T-cell (primary cell): ENCODE data around the gene SYDE1. TPM values are rescaled to one million over a fixed set of nuclear protein-coding genes. Genes with fewer than 3 reads are reported as not detected.

Experiments used
- ATAC-seq, 4 experiments: fragments of 200-7000 bp in 3 of 4; fragments of 150-1000 bp in 1 of 4; cut with Tn5 transposase; replicated peaks in 1 of 4; 1 replicate in 3 of 4; 2 replicates in 1 of 4; pipeline ENCODE4 v1.10.0; 2021; ENCODE audit warnings: moderate library complexity in 3 of 4, mild to moderate bottlenecking in 2 of 4, moderate number of reproducible peaks in 1 of 4
- CTCF ChIA-PET, 2 donors: fragments of 300-600 bp; sonication (Branson Sonifier 250); formaldehyde crosslinking; loops; one replicate each; lab custom pipeline; 2022; ENCODE audit warnings: antibody characterized with exemption in 2 of 2; lab: Charles Lee
- POLR2A ChIA-PET, 2 donors: fragments of 300-600 bp; sonication (Branson Sonifier 250); formaldehyde crosslinking; loops; one replicate each; lab custom pipeline; 2022; ENCODE audit warnings: antibody characterized with exemption in 2 of 2; lab: Charles Lee
- DNase-seq, 35 experiments: peaks; one replicate each; pipeline versions ENCODE4 v3.0.0 to v3.0.0-alpha.2; 2013 to 2023
- H3K27ac ChIP-seq: one replicate; pipeline ENCODE4 v1.5.1; 2013; ENCODE audit warnings: low read length
- H3K27me3 ChIP-seq, 2 experiments: replicated peaks in 1 of 2; 1 replicate in 1 of 2; 2 replicates in 1 of 2; pipeline versions ENCODE4 v1.6.1 to v1.7.0; 2013; ENCODE audit warnings: low read length in 1 of 2, mixed read lengths in 1 of 2; ENCODE audit not compliant: control insufficient read depth in 2 of 2, insufficient read depth in 2 of 2; ENCODE audit errors: extremely low read depth in 1 of 2
- H3K36me3 ChIP-seq, 2 donors: 1 replicate in 1 of 2; 2 replicates in 1 of 2; pipeline versions ENCODE4 v1.6.1 to v1.7.0; 2013; ENCODE audit warnings: low read length in 1 of 2; ENCODE audit not compliant: control insufficient read depth in 2 of 2, insufficient read depth in 1 of 2; ENCODE audit errors: extremely low read depth in 1 of 2
- H3K4me1 ChIP-seq, 2 experiments: 1 replicate in 1 of 2; 2 replicates in 1 of 2; pipeline versions ENCODE4 v1.6.1 to v1.7.0; 2013; ENCODE audit warnings: low read length in 2 of 2, mixed read lengths in 1 of 2; ENCODE audit not compliant: insufficient read depth in 2 of 2, control insufficient read depth in 1 of 2; ENCODE audit errors: extremely low read depth in 1 of 2
- H3K4me3 ChIP-seq, 2 donors: 1 replicate in 1 of 2; 2 replicates in 1 of 2; pipeline versions ENCODE4 v1.5.1 to v1.7.0; 2013; ENCODE audit warnings: mild to moderate bottlenecking in 2 of 2, low read length in 1 of 2, moderate library complexity in 1 of 2; ENCODE audit not compliant: control insufficient read depth in 1 of 2; ENCODE audit errors: extremely low read depth in 1 of 2
- H3K9me3 ChIP-seq: 2 replicates; pipeline ENCODE4 v1.7.0; 2013
- H3K27ac Mint-ChIP-seq, 2 donors: one replicate each; pipeline ENCODE4 v1.8.0; 2020 to 2021; ENCODE audit warnings: mild to moderate bottlenecking in 2 of 2, mixed read lengths in 2 of 2
- H3K27me3 Mint-ChIP-seq, 2 donors: one replicate each; pipeline ENCODE4 v1.8.0; 2021 to 2022; ENCODE audit warnings: mixed read lengths in 2 of 2
- H3K36me3 Mint-ChIP-seq: one replicate; pipeline ENCODE4 v1.8.0; 2021; ENCODE audit warnings: mixed read lengths
- H3K4me1 Mint-ChIP-seq, 3 donors: one replicate each; pipeline ENCODE4 v1.8.0; 2020 to 2022; ENCODE audit warnings: mixed read lengths in 3 of 3, mild to moderate bottlenecking in 1 of 3
- H3K4me3 Mint-ChIP-seq, 3 donors: one replicate each; pipeline ENCODE4 v1.8.0; 2020 to 2022; ENCODE audit warnings: mild to moderate bottlenecking in 3 of 3, mixed read lengths in 3 of 3, moderate library complexity in 3 of 3
- H3K9me3 Mint-ChIP-seq, 3 donors: one replicate each; pipeline ENCODE4 v1.8.0; 2020 to 2022; ENCODE audit warnings: mixed read lengths in 3 of 3
- WGBS: methylation state at CpG from one replicate; pipeline ENCODE4 v1.1.5; 2013; ENCODE audit warnings: missing lambda C conversion rate; ENCODE audit not compliant: insufficient coverage; 5-methylcytosine and 5-hydroxymethylcytosine counted together
- total RNA-seq, 35 experiments: library from RNA in 6 of 35; stranded (reverse) in 6 of 35; fragments of 120-200 nt in 1 of 35; gene quantifications; one replicate each; pipeline versions ENCODE4 v1.2.1 to v1.2.4 and lab custom pipeline; 2013 to 2026

SYDE1 gene
- total RNA-seq, 5 donors from 2014 or later (not counting 1 experiment from before 2014, with no cell fraction given): 0.18 to 0.58 (median 0.26) TPM

- ChIA-PET POLR2A (no interaction called here), CTCF (no interaction called here)
- Mint-ChIP-seq H3K27me3 (no peaks in the 10 kb centered on the region), H3K27ac (no peak overlapping the region), H3K4me1 (peaks cover 5 to 15% (median 8%) of the 10 kb centered on the region in 3 donors), H3K9me3 (peaks cover 0 to 5% (median 4%) of the 10 kb centered on the region in 3 donors), H3K36me3 (no peaks in the 10 kb centered on the region), H3K4me3 (no peak overlapping the region)
- H3K4me3 ChIP-seq: no peak overlapping the region
- no peaks in the 10 kb centered on the region for H3K9me3 ChIP-seq
- H3K27ac ChIP-seq: no peak overlapping the region
- ATAC-seq (no peak), DNase-seq (no peak)
- 100% methylated on average over 1 of the region's 1 CpG for WGBS
- H3K4me1 ChIP-seq: no peaks in the 10 kb centered on the region
- no peaks in the 10 kb centered on the region for H3K36me3 ChIP-seq
- H3K27me3 ChIP-seq: peaks cover 0 to 21% of the 10 kb centered on the region in 2 experiments
Observed at GRCh38 chr19:15144046-15144646, 36.9 kb downstream of the SYDE1 start.

GRCh38 chr19:15147090-15147489, 39.9 kb downstream of the SYDE1 start:
- Mint-ChIP-seq H3K4me3 (no peak overlapping the region), H3K27ac (peak overlapping the region in 1 of 2 donors; percentile 53), H3K9me3 (no peaks in the 10 kb centered on the region), H3K27me3 (peaks cover 0 to 3% of the 10 kb centered on the region in 2 donors), H3K4me1 (peaks cover 9 to 20% (median 14%) of the 10 kb centered on the region in 3 donors), H3K36me3 (no peaks in the 10 kb centered on the region)
- no peak overlapping the region for H3K27ac ChIP-seq
- no peaks in the 10 kb centered on the region for H3K9me3 ChIP-seq
- ChIA-PET CTCF (interaction anchor here (1.0 to 1.1 kb wide), 3 partner anchors 45 to 55 kb away, joined by 3 to 7 read pairs (median 3); no protein-coding TSS in a partner anchor), POLR2A (interaction anchor here in 1 of 2 donors (0.5 kb wide), 1 partner anchor 96 kb away, joined by 4 read pairs; no protein-coding TSS in a partner anchor)
- WGBS: no CpG with 5 or more reads among the region's 1 CpG
- no peak for ATAC-seq
- H3K4me3 ChIP-seq: no peak overlapping the region
- H3K36me3 ChIP-seq: no peaks in the 10 kb centered on the region
- no peak for DNase-seq
- H3K4me1 ChIP-seq: peaks cover 0 to 4% of the 10 kb centered on the region in 2 experiments
- peaks cover 0 to 5% of the 10 kb centered on the region in 2 experiments for H3K27me3 ChIP-seq

- 100% methylated on average over 2 of the region's 5 CpGs for WGBS
- Histone ChIP-seq H3K9me3 (no peaks in the 10 kb centered on the region), H3K4me3 (no peak overlapping the region), H3K27ac (no peak overlapping the region), H3K27me3 (peaks cover 0 to 17% of the 10 kb centered on the region in 2 experiments), H3K4me1 (peaks cover 0 to 4% of the 10 kb centered on the region in 2 experiments), H3K36me3 (no peaks in the 10 kb centered on the region)
- H3K9me3 Mint-ChIP-seq: peaks cover 0 to 5% (median 4%) of the 10 kb centered on the region in 3 donors
- DNase-seq: no peak
- H3K36me3 Mint-ChIP-seq: no peaks in the 10 kb centered on the region
- H3K27ac Mint-ChIP-seq: no peak overlapping the region
- peaks cover 11 to 22% of the 10 kb centered on the region in 2 donors for H3K27me3 Mint-ChIP-seq
- CTCF ChIA-PET: interaction anchor here (0.6 to 1.6 kb wide), 6 partner anchors 48 to 1457 kb away, joined by 3 to 10 read pairs (median 4); no protein-coding TSS in a partner anchor
- H3K4me1 Mint-ChIP-seq: peaks cover 9 to 24% (median 20%) of the 10 kb centered on the region in 3 donors
- POLR2A ChIA-PET: interaction anchor here in 1 of 2 donors (0.5 kb wide), 1 partner anchor 357 kb away, joined by 3 read pairs; no protein-coding TSS in a partner anchor
- H3K4me3 Mint-ChIP-seq: no peak overlapping the region
- ATAC-seq: no peak
Observed at GRCh38 chr19:15149737-15150136, 42.5 kb downstream of the SYDE1 start.

- peaks cover 0 to 5% (median 4%) of the 10 kb centered on the region in 3 donors for H3K9me3 Mint-ChIP-seq
- no peak overlapping the region for H3K27ac ChIP-seq
- ChIA-PET POLR2A (no interaction called here), CTCF (interaction anchor here (0.6 to 1.3 kb wide), 2 partner anchors 14 to 48 kb away, joined by 5 read pairs; no protein-coding TSS in a partner anchor)
- peaks cover 0 to 4% of the 10 kb centered on the region in 2 experiments for H3K4me1 ChIP-seq
- no peak overlapping the region for H3K4me3 ChIP-seq
- H3K27me3 Mint-ChIP-seq: peaks cover 14 to 27% of the 10 kb centered on the region in 2 donors
- ATAC-seq: no peak
- H3K36me3 Mint-ChIP-seq: no peaks in the 10 kb centered on the region
- H3K27me3 ChIP-seq: peaks cover 0 to 19% of the 10 kb centered on the region in 2 experiments
- H3K9me3 ChIP-seq: no peaks in the 10 kb centered on the region
- H3K4me3 Mint-ChIP-seq: no peak overlapping the region
- 100% methylated on average over 1 of the region's 3 CpGs for WGBS
- DNase-seq: peak in 9 of 35 experiments; percentile 14 to 49 (median 21)
- H3K4me1 Mint-ChIP-seq: peaks cover 4 to 16% (median 4%) of the 10 kb centered on the region in 3 donors
- no peak overlapping the region for H3K27ac Mint-ChIP-seq
- no peaks in the 10 kb centered on the region for H3K36me3 ChIP-seq
Observed at GRCh38 chr19:15154002-15154612, 46.9 kb downstream of the SYDE1 start.

GRCh38 chr19:15155296-15155695, 48.1 kb downstream of the SYDE1 start:
- 84% methylated on average over 5 of the region's 5 CpGs for WGBS
- CTCF ChIA-PET: interaction anchor here in 1 of 2 donors (0.7 to 1.3 kb wide), 2 partner anchors 12 to 14 kb away, joined by 5 read pairs; no protein-coding TSS in a partner anchor
- Mint-ChIP-seq H3K27me3 (peaks cover 14 to 27% of the 10 kb centered on the region in 2 donors), H3K4me3 (no peak overlapping the region), H3K27ac (no peak overlapping the region), H3K36me3 (no peaks in the 10 kb centered on the region), H3K4me1 (peaks cover 2 to 15% (median 3%) of the 10 kb centered on the region in 3 donors), H3K9me3 (peaks cover 0 to 5% (median 4%) of the 10 kb centered on the region in 3 donors)
- Histone ChIP-seq H3K9me3 (no peaks in the 10 kb centered on the region), H3K4me3 (no peak overlapping the region), H3K27ac (no peak overlapping the region), H3K27me3 (peaks cover 0 to 23% of the 10 kb centered on the region in 2 experiments), H3K4me1 (peaks cover 0 to 1% of the 10 kb centered on the region in 2 experiments), H3K36me3 (no peaks in the 10 kb centered on the region)
- POLR2A ChIA-PET: interaction anchor here in 1 of 2 donors (0.5 kb wide), 1 partner anchor 416 kb away, joined by 4 read pairs; no protein-coding TSS in a partner anchor
- DNase-seq (no peak), ATAC-seq (no peak)

- DNase-seq (no peak), ATAC-seq (no peak)
- Histone ChIP-seq H3K36me3 (no peaks in the 10 kb centered on the region), H3K27ac (no peak overlapping the region), H3K4me1 (no peaks in the 10 kb centered on the region), H3K9me3 (no peaks in the 10 kb centered on the region), H3K4me3 (no peak overlapping the region), H3K27me3 (peaks cover 0 to 23% of the 10 kb centered on the region in 2 experiments)
- no CpG with 5 or more reads among the region's 4 CpGs for WGBS
- Mint-ChIP-seq H3K4me3 (no peak overlapping the region), H3K9me3 (peaks cover 0 to 5% (median 4%) of the 10 kb centered on the region in 3 donors), H3K4me1 (peaks cover 0 to 10% (median 0%) of the 10 kb centered on the region in 3 donors), H3K36me3 (no peaks in the 10 kb centered on the region), H3K27me3 (peaks cover 14 to 24% of the 10 kb centered on the region in 2 donors), H3K27ac (no peak overlapping the region)
- POLR2A ChIA-PET: no interaction called here
- CTCF ChIA-PET: no interaction called here
Observed at GRCh38 chr19:15156391-15156790, 49.2 kb downstream of the SYDE1 start.
